ENCODE results near the gene TIGD1. TPM values are rescaled to one million over a fixed set of nuclear protein-coding genes. Genes with fewer than 3 reads are reported as not detected.

The TIGD1 gene
- total RNA-seq, 1 experiment from 2014 or later, result 6.0 TPM

DNA sequence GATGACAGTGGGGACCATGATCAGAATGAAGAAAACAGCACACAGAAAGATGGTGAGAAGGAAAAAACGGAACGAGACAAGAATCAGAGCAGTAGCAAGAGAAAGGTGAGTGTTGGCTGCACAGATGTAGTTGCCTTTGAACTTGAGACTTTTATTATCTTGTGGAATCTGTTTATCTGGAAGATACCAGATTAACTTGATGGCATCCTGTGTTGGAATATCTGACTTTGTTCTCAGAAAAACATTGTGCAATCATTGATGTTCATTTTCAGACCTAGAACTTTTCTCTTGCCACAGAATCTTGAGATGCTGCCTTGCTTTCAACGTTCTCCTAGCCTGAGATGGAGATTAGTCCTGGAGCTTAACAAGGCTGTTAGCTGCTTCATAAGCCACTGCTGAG is 6.1 kb upstream of the TIGD1 start:
- Histone ChIP-seq H3K27me3 (ENCODE audit: insufficient read depth, low read length) (no peaks in the 10 kb centered on the region), H3K79me2 (ENCODE audit: insufficient read depth, low read length) (peaks cover 65% of the 10 kb centered on the region), H3K9me3 (ENCODE audit: control insufficient read depth in 1 of 2, insufficient read depth in 1 of 2, low read depth in 1 of 2, low read length in 2 of 2) (no peaks in the 10 kb centered on the region), H3K4me1 (ENCODE audit: control insufficient read depth in 1 of 2, insufficient read depth in 2 of 2, low read length in 2 of 2) (peaks cover 5% of the 10 kb centered on the region in 2 experiments; a peak in 2 of 4 replicates), H3K9me2 (ENCODE audit: insufficient read depth) (no peaks in the 10 kb centered on the region), H3K9ac (ENCODE audit: low read length) (no peak overlapping the region), H3K4me2 (ENCODE audit: low read length) (no peak overlapping the region), H3K36me3 (ENCODE audit: control insufficient read depth in 1 of 2, insufficient read depth in 2 of 2, low read length in 2 of 2) (peaks cover 26 to 37% of the 10 kb centered on the region in 2 experiments; a peak in 2 of 4 replicates), H3K27ac (ENCODE audit: low read depth, low read length) (no peak overlapping the region), H4K20me1 (ENCODE audit: insufficient read depth) (no peaks in the 10 kb centered on the region; the same call in 1 of the 2 replicates), H2AFZ (ENCODE audit: low read depth, low read length, poor library complexity, severe bottlenecking) (no peak overlapping the region), H3K4me3 (replicated peaks in 1 of 2; ENCODE audit: low read depth in 1 of 2, low read length in 2 of 2) (no peak overlapping the region)
- BruUV-seq (replicated peaks), result no TSS peak
- RAD21 ChIA-PET (ENCODE audit: low non-redundant PET in 1 of 2, low total read pairs in 2 of 2, uncharacterized antibody in 2 of 2, unreplicated experiment in 2 of 2), result no interaction called here
- POLR2A ChIA-PET, result no interaction called here
- CTCF ChIA-PET, result no interaction called here
- intact Hi-C loops (cut with micrococcal nuclease), result no loop called here
- ATAC-seq, result no peak
- TF ChIP-seq EZH2phosphoT487 (IDR thresholded peaks at IDR 0.05; ENCODE audit: borderline replicate concordance), result no peak
- TF ChIP-seq REST (IDR thresholded peaks at IDR 0.05; ENCODE audit: low read depth), result no peak
- TF ChIP-seq JUND (IDR thresholded peaks at IDR 0.05), result no peak
- TF ChIP-seq MAX (IDR thresholded peaks at IDR 0.05), result no peak
- TF ChIP-seq TCF7L2 (IDR thresholded peaks at IDR 0.05; ENCODE audit: borderline replicate concordance, extremely low read depth, insufficient read depth, insufficient read length), result no peak
- TF ChIP-seq FOSL1 (IDR thresholded peaks at IDR 0.05; ENCODE audit: low read depth), result no peak
- no peak for TF ChIP-seq EZH2 (IDR thresholded peaks at IDR 0.05)
- TF ChIP-seq ZFX (IDR thresholded peaks at IDR 0.05), result no peak
- no peak for TF ChIP-seq SRF (IDR thresholded peaks at IDR 0.05; ENCODE audit: low read depth)
- TF ChIP-seq ELF1 (IDR thresholded peaks at IDR 0.05; ENCODE audit: borderline replicate concordance, low read depth), result no peak
- no peak for TF ChIP-seq CBX3 (IDR thresholded peaks at IDR 0.05; ENCODE audit: low read depth)
- TF ChIP-seq SIN3A (IDR thresholded peaks at IDR 0.05; ENCODE audit: low read depth), result no peak
- no peak for TF ChIP-seq POLR2A (IDR thresholded peaks at IDR 0.05; ENCODE audit: borderline replicate concordance, extremely low read depth, insufficient read depth, insufficient read length)
- no peak for TF ChIP-seq ATF3 (IDR thresholded peaks at IDR 0.05)
- TF ChIP-seq, protein P1, sequence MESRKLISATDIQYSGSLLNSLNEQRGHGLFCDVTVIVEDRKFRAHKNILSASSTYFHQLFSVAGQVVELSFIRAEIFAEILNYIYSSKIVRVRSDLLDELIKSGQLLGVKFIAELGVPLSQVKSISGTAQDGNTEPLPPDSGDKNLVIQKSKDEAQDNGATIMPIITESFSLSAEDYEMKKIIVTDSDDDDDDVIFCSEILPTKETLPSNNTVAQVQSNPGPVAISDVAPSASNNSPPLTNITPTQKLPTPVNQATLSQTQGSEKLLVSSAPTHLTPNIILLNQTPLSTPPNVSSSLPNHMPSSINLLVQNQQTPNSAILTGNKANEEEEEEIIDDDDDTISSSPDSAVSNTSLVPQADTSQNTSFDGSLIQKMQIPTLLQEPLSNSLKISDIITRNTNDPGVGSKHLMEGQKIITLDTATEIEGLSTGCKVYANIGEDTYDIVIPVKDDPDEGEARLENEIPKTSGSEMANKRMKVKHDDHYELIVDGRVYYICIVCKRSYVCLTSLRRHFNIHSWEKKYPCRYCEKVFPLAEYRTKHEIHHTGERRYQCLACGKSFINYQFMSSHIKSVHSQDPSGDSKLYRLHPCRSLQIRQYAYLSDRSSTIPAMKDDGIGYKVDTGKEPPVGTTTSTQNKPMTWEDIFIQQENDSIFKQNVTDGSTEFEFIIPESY (IDR thresholded peaks at IDR 0.05; ENCODE audit: extremely low read depth, insufficient replicate concordance, low read length), result no peak
- no peak for DNase-seq (ENCODE audit: low read depth, low spot score)
